NCI-H526 (cell line): ENCODE measurements around the gene SLCO4A1.

ENCODE experiments used
- DNase-seq, 2 experiments: peaks; one replicate each; lab custom pipeline; 2025; lab: John Stamatoyannopoulos, UW

Gene SLCO4A1

DNA sequence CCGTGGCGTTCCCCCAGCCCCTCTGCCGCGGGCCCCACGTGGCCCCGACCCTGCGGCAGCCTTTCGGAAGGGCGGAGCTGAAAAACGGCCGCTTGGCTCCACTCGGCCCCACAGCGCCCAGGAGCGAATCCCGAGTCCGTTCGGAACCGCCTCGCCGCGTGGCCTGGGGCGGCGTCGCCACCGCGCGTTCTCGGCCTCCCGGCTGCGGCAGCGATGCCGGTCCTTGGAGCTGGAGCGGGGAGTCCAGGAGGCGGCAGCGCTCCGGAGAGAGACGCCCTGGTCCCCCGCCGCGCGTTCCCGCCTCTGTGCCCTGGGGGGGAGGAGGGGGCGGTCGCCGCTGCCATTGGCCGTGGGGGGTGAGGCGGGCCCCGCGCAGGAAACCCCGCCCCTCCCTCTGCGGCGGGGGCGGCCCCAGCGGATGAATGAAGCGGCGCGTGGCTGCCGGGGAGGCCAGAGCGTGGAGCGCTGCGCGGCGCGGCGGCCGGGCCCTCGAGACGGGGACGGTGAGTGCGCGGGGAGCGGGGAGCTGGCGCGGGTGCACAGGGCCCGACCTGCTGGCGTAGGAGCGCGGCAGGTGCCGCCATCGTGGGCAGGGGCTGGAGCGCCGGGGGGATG is at the start of gene SLCO4A1:
TSS of gene SLCO4A1 (plus strand) at position 453 of the 615 bp plus-strand sequence. CDS start 13,952 bp downstream, outside the sequence.
- DNase-seq = peak; percentile 65 to 95

GRCh38 chr20:62592506-62593177 is 49.7 kb upstream of the SLCO4A1 start:
- DNase-seq = no peak

GRCh38 chr20:62593616-62594015 is 48.7 kb upstream of the SLCO4A1 start:
- DNase-seq = no peak

DNA sequence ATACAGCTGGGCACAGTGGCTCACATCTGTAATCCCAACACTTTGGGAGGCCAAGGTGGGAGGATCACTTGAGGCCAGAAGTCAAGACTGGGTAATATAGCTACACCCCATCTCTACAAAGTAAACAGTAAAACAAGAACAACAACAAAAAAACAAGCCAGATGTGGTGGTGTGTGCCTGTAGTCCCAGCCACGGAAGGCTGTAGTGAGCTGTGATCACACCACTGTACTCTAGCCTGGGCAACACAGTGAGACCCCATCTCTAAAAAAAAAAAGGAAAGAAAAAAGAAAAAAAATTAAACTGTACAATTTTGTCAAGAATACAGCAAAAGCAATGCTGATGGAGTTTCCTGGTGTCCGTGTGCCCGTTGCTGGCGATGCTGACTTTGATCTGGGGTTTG is 47.2 kb upstream of the SLCO4A1 start:
- no peak for DNase-seq

- DNase-seq = no peak
Measured at GRCh38 chr20:62595491-62595890, 46.8 kb upstream of the SLCO4A1 start.

- DNase-seq = no peak
Measured at GRCh38 chr20:62596486-62596885, 45.8 kb upstream of the SLCO4A1 start.

- DNase-seq = no peak
Measured at GRCh38 chr20:62596921-62597320, 45.4 kb upstream of the SLCO4A1 start.

DNA sequence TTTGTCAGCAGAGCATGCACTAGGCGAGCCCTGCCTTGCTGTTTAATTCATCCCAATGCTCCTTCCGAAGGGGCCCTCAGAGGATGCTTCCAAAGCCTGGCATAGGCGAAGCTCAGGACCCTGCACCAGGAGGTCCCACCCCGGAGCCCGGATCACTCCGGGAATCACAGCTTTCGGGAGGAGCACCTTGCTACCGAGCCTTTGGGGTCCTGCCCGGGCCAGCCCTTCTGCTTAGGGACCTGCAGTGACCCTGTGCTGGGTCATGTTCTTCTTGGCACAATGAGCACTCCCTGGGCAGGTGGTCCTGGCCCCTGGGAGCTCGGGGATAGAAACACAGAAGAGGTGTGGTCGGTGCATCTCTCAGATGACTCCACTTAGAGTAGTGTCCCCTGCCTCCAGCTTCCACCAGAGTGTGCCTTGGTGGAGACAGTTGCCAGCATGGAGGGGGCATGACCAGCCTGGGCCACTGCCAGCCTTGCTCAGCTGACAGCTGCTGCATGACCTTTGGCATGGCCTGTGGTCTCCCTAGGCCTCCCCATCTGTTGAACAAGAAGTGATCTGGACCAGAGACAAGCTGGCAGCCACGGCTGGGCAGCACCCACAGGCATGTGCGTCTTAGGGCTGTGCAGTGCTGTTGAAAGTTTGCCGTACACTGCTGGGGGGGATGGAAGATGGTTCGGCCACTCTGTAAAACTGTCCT is 44.7 kb upstream of the SLCO4A1 start:
- DNase-seq = no peak

DNA sequence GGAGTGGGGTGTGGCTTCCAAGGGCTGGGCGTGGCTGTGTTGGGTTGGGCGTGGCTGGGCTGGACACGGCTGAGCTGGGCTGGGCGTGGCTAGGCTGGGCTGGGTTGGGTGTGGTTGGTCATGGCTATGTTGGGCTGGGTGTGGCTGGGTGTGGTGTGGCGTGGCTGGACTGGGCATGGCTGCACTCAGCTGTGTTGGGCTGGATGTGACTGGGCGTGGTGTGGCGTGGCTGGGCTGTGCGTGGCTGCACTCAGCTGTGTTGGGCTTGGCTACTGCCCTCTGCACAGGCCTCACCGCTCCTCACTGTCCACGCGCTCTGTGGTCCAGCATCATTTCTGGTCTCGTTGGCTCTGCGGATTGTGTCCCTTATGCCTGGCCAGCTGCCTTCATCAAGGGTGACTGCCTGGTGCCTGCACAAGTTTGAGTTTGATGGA is 43.5 kb upstream of the SLCO4A1 start:
- peak in 1 of 2 experiments; percentile 76 for DNase-seq

DNA sequence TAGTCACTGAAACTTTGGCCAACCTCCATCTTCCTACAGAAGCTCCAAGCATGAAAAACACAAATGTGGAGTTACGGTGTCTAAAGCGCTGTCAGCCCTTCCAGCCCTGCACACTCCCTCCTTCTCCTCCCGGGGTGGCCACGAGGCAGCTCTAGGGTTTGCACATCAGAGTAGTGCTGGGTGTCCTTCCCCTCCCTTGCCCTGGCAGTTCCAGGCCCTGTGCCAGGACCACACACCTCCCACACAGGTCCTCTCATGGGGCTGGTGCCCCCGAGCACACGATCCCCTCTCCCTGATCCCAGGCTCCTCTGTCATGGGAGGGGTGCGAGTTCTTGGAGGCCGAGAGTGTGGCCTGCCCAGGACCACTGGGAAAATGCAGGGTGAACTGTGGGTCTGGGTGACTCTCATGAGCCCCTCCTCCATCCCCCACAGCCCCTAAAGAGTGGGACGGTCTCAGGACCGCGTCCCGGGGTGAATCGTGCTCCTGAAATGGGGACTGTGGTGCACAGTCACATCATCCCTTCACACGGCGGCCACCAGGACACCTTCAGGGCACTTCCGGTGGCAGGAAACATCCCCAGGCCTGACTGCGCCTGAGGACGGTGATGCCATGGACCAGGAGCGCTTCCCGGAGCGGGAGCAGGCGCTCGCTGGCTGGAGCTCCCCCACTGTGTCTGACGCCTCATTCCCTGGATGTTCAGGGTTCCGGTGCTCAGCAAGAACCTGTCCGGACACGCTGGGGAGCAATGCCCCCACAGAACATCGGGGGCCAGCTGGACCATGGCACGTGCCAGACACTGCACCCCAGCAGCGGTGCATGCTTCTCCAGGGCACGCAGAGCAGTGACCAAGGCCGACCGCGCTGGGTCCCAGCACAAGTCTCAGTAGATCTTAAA is 42.8 kb upstream of the SLCO4A1 start:
- no peak for DNase-seq

DNA sequence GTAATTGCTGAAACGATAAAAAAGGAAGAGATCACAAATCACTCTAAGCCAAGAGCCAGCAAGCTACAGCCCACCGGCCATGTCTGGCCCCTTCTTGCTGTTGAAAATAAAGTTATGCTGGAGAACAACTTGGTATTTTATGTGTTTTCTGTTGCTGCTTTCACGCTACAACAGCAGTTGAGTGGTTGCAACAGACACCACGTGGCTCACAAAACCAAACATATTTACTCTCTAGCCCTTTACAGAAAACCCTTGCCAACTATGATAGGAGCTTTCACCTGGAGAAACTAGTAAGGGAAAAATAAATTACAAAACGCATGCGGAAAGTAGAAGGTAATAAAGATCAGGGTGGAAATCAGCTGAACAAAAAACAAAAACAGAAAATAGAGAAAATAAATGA is 41.1 kb upstream of the SLCO4A1 start:
- DNase-seq = no peak

DNA sequence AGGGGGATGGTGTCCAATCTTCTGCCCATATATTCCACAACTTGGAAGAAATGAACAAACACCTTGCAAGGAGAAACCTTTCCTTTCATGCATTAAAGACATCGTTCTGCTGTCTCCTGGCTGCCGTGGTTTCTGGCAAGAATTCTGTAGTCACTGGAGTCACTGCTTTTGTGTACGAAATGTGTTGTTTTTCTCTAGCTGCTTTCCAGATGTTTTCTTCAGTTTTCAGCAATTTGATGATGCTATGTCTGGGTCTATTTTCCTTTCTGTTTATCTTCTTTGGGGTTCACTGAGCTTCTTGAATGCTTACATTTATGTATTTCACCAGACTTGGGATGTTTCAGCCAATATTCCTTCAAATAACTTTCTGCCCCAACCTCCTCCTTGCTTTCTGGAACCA is 40.6 kb upstream of the SLCO4A1 start:
- no peak for DNase-seq

DNA sequence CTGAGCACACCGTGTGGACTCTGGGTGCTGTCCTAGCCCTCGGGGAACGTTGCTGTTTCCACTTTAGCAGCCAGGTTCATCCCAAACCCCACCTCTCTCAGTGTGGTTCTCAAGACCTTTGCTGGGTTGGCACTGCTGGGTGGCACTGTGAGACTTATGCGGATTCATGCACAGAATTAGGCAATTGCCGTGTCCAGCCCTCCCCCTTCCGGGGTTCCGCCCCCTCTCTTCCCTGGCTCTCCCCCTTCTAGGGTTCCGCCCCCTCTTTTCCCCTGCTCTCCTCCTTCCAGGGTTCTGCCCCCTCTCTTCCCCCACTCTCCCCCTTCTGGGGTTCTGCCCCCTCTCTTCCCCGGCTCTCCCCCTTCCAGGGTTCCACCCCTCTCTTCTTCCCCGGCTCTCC is 39.8 kb upstream of the SLCO4A1 start:
- no peak for DNase-seq

- DNase-seq = no peak
Measured at GRCh38 chr20:62603021-62603906, 39.0 kb upstream of the SLCO4A1 start.

DNA sequence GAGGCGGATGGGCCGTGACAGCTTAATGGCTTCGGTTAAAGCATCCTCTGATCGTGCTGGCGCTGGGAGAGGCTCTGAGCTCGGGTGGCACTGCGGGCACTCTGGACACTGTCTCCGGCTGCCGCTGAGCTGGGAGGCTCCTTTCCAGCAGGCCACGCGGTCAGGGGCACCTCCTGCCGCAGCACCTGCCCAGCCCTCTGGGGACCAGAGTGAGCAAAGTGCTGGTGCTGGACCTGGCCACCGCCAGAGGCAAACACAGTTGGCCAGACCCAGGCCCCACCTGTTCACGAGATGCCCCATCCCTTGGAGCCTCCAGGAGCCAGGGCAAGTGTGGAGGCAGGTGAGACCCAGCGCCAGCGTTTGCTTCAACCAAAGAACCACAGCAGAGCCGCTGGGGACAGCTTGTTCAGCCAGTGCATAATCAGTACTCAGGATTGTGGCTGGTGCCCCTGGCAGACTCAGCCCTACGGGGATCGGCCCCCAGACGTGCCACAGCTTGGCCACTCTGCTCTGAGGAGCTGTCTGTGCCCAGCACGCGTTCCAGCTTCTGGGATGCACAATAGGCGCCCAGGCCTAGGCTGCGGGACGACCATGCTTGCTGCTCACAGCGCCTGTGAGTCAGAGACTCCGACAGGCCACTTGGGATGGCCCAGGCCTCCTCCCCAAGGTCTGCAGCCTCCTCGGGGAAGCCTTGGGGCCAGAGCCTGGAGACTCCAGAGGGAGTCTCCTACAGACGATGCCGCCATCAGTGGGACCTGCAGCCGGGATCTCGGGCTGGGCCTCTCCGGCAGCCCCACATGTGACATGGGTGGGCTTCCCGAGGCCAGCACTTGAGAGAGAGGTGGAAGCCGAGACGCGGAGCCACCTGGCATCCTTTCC is 38.2 kb upstream of the SLCO4A1 start:
- no peak for DNase-seq

DNA sequence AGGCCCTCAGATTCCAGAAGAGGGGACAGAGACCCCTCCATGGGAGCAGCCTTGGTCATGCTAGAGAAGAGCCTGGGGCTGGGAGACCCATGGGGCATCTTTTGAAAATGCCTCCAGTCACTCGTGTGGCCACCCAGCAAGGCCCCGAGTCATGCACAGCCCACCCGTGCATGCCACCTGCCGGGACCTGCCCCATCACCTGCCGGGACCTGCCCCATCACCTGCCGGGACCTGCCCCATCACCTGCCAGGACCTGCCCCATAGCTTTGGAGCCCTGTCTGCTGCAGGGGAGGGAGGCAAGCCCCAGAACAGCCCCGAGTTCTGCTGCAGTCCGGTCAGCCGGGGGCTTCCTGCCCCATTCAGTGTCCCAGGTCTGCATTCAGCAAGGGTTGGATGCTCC is 37.5 kb upstream of the SLCO4A1 start:
- DNase-seq = no peak

DNA sequence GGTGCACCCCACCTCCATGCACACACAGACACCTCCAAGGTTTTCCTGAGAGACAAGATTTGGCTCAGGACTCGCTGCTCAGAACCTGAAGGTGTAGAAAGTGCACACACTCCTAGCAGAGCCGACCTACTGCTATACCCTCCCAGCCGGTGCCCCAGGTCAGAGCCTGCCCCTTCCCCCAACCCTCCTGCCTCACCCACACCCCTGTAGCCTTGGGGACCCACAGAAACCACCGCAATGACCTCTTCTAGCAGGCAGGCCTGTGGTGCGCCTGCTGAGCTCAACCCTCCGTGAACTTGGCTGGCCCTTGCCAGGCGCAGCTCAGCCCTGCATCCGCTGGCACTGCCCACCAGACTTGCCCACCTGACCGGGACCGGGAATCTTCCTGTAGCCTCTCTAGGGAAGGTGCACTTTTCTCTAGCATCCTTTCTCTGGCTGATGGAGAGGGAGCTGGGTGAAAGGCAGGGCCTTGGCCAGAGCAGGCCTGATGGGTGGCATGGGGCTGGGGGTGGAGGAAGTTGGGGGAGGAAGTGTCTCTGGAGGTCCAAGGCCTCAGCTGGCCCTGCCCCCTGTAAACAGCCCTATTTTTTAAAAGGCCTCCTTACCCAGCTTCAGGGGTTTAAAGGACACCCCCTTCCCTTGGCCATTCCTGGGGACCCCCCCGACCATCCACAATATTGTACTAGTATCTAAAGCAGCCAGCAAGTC is 36.9 kb upstream of the SLCO4A1 start:
- DNase-seq = no peak

- DNase-seq = no peak
Measured at GRCh38 chr20:62606016-62606415, 36.3 kb upstream of the SLCO4A1 start.

- DNase-seq = peak; percentile 90 to 99
Measured at GRCh38 chr20:62606551-62607201, 35.6 kb upstream of the SLCO4A1 start.
